Activated T-cell treated with anti-CD3 and anti-CD28 coated beads, Interleukin-2, amount 50 U/mL, for 24 hours (primary cell): ENCODE data around the gene BRAF.
"Not testable (repeated sequence)": the region's sequence is repeated elsewhere in the genome, so short reads cannot be mapped to it uniquely, and the experiment has no call there.

Experiments used
- DNase-seq: peaks from one replicate; pipeline ENCODE4 v3.0.0-alpha.2; 2020
- H3K27ac Mint-ChIP-seq: 2 replicates; pipeline ENCODE4 v1.8.0; 2020; ENCODE audit warnings: mild to moderate bottlenecking, mixed read lengths
- H3K27me3 Mint-ChIP-seq: 2 replicates; pipeline ENCODE4 v1.8.0; 2020; ENCODE audit warnings: mixed read lengths
- H3K36me3 Mint-ChIP-seq: 2 replicates; pipeline ENCODE4 v1.8.0; 2020; ENCODE audit warnings: low read depth, mixed read lengths
- H3K4me1 Mint-ChIP-seq: 2 replicates; pipeline ENCODE4 v1.8.0; 2020; ENCODE audit warnings: low read depth, mixed read lengths
- H3K4me3 Mint-ChIP-seq: 2 replicates; pipeline ENCODE4 v1.8.0; 2020; ENCODE audit warnings: mild to moderate bottlenecking, moderate library complexity, mixed read lengths
- H3K9me3 Mint-ChIP-seq: 2 replicates; pipeline ENCODE4 v1.8.0; 2020; ENCODE audit warnings: mixed read lengths

BRAF gene

DNA sequence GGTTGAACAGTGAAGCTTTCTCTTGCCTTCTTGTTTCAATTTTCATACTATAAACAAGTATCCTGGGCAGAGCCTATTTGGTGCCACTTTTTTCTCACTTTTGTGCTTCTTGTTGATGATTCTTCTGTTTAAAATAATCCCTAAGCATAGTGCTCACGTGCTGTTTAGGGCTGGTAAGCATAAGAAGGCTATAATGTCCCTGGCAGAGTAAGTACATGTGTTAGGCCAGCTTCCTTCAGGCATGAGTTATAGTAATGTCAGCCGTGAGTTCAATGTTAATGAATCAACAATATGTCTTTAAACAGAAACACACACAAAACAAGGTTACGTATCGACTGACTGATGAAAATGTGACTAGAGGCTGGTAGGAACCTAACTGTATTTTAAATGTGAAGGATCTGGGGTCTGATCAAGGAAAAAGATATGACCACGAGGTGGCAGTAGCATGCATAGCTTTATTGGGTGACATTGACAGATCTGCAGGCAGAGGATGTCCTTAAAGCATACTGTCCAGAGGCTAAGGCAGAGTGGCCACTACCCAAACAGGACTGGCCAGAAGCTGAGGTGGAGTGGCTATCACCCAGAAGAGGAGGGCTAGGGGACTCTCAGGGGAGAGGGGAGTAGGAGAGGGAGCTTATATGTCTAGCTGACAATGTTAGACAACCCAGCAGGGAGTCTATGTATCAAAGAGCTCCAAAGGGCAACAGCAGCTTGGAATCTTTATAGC lies 113.7 kb downstream of the BRAF start:
- peak; percentile 64 for DNase-seq
- H3K36me3 Mint-ChIP-seq: peaks cover 18% of the 10 kb centered on the region
- H3K4me1 Mint-ChIP-seq: peaks cover 9% of the 10 kb centered on the region
- no peaks in the 10 kb centered on the region for H3K9me3 Mint-ChIP-seq
- H3K27ac Mint-ChIP-seq: peak overlapping the region; percentile 13
- no peak overlapping the region for H3K4me3 Mint-ChIP-seq
- H3K27me3 Mint-ChIP-seq: no peaks in the 10 kb centered on the region

DNA sequence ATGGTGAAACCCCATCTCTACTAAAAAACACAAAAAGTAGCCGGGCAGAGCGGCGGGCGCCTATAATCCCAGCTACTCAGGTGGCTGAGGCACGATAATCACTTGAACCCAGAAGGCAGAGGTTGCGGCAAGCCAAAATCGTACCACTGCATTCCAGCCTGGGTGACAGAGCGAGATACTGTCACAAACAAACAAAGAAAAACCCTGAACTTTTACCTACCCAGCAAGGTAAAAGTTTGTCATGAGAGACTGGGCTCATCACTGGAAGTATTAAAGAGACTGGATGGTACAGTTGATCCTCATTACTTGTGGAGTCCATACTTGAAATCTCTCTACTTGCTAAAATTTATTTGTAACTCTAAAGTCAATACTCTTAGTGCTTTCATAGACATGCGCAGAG lies 114.3 kb downstream of the BRAF start:
- Mint-ChIP-seq H3K4me3 (no peak overlapping the region), H3K9me3 (no peaks in the 10 kb centered on the region), H3K36me3 (peaks cover 20% of the 10 kb centered on the region), H3K27me3 (no peaks in the 10 kb centered on the region), H3K27ac (no peak overlapping the region), H3K4me1 (peaks cover 9% of the 10 kb centered on the region)
- no peak for DNase-seq

DNA sequence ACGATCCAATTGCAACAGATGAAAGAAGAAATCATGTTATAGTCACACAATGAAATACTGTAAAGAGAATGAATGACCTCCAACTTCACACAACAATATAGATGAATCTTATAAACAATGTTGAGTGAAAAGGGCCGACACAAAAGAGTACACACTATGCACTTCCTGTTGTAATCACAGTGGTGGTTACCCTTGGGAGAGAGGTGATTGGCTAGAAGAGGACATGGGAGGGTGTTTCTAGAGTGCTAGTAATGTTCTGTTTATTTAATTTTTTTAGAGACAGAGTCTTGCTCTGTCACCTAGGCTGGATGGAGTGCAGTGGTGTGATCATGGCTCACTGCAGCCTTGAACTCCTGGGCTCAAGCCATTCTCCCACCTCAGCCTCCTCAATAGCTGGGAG lies 145.8 kb downstream of the BRAF start:
- Mint-ChIP-seq H3K9me3 (no peaks in the 10 kb centered on the region), H3K27ac (no peak overlapping the region), H3K27me3 (no peaks in the 10 kb centered on the region), H3K4me3 (no peak overlapping the region), H3K4me1 (no peaks in the 10 kb centered on the region), H3K36me3 (peaks cover 74% of the 10 kb centered on the region)
- DNase-seq: no peak

- Mint-ChIP-seq H3K4me1 (no peaks in the 10 kb centered on the region), H3K36me3 (peaks cover 76% of the 10 kb centered on the region), H3K27ac (no peak overlapping the region), H3K9me3 (no peaks in the 10 kb centered on the region), H3K27me3 (no peaks in the 10 kb centered on the region), H3K4me3 (no peak overlapping the region)
- no peak for DNase-seq
These were observed 146.2 kb downstream of the BRAF start for GRCh38 chr7:140778568-140778967.

GRCh38 chr7:140774371-140774770 lies 150.4 kb downstream of the BRAF start:
- DNase-seq: no peak
- Mint-ChIP-seq H3K36me3 (peaks cover 87% of the 10 kb centered on the region), H3K4me1 (no peaks in the 10 kb centered on the region), H3K9me3 (no peaks in the 10 kb centered on the region), H3K27me3 (no peaks in the 10 kb centered on the region), H3K4me3 (no peak overlapping the region), H3K27ac (no peak overlapping the region)

DNA sequence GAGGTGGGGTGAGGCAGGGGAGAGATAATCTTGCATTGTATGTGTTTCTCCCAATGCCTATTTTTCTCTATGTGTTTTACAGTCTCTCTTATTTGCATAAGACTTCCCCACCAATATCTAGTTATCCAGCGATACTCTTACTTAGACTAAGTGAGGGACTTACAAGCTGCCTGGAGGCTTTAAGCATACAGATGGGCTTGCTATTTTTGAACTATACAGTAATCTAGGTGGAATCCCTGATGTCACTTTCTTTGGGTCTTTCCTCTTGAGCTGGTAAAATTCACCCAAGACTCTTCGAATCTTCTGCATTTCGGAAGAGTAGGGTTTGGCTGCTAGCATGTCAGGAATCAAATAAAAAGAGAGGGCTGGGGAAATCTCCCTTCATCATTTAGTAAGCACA lies 151.6 kb downstream of the BRAF start:
- Mint-ChIP-seq H3K27ac (no peak overlapping the region), H3K4me1 (no peaks in the 10 kb centered on the region), H3K36me3 (peaks cover 92% of the 10 kb centered on the region), H3K27me3 (no peaks in the 10 kb centered on the region), H3K9me3 (no peaks in the 10 kb centered on the region), H3K4me3 (no peak overlapping the region)
- no peak for DNase-seq

DNA sequence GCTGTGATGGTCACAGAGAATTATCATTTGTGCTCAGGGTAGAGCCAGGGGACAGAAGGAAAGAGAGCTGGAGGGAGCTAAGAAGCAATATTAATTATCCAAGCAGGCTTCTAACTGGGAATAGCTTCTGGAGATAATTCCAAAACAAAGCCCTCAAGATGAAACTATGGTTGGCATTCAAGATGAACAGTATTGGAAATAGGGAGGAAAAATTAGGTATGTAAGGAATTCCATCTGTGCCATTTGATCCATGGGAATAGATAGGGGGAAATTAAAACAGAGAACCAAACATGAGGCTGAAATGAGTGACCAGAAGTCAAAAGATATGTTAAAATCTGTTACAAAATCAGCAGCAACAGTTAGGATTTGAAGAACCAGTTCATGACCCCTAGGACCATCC lies 152.9 kb downstream of the BRAF start:
- no peak for DNase-seq
- Mint-ChIP-seq H3K4me3 (no peak overlapping the region), H3K27ac (no peak overlapping the region), H3K9me3 (peaks cover 5% of the 10 kb centered on the region), H3K4me1 (no peaks in the 10 kb centered on the region), H3K27me3 (no peaks in the 10 kb centered on the region), H3K36me3 (peaks cover 94% of the 10 kb centered on the region)

DNA sequence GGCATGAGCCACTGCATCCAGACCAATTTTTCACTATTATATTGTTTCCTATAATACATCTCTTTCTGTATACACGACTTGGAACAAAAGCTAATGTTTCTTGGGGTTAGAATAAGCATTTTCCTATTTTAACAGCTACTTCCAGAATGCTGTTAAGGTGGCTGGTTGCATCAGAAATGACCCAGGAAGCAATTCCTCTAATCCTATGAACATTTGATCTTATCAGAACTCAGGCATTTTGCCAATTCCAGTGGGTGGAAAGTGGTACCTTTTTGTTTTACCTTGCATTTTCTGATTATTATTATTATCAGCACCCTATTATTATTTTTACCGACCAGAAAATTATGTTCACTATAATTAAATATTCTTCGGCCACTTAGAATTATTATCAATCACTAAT lies 154.9 kb downstream of the BRAF start:
- no peak overlapping the region for H3K27ac Mint-ChIP-seq
- DNase-seq: no peak
- H3K4me1 Mint-ChIP-seq: no peaks in the 10 kb centered on the region
- H3K9me3 Mint-ChIP-seq: peaks cover 5% of the 10 kb centered on the region
- no peaks in the 10 kb centered on the region for H3K27me3 Mint-ChIP-seq
- peaks cover 82% of the 10 kb centered on the region for H3K36me3 Mint-ChIP-seq
- no peak overlapping the region for H3K4me3 Mint-ChIP-seq

DNA sequence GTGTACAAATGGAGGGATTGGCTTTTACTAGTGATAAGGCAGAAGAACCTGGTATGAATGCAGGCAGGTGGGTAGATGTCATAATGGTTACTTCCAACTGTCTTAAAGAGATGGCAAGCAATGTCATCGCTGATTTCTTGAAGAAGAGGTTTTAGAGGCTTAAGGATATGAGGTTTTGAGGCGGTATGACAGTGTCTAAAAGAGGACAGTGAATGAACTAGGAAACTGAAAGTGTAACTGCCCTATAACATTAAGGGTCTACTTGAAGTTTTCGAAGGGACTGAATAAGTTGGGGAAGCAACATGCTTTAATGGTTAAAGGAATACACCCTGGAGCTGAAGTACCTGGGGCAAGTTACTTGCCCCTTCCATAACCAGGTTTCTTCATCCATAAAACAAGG lies 157.3 kb downstream of the BRAF start:
- H3K27ac Mint-ChIP-seq: no peak overlapping the region
- peaks cover 64% of the 10 kb centered on the region for H3K36me3 Mint-ChIP-seq
- no peak for DNase-seq
- no peaks in the 10 kb centered on the region for H3K4me1 Mint-ChIP-seq
- no peak overlapping the region for H3K4me3 Mint-ChIP-seq
- H3K9me3 Mint-ChIP-seq: peaks cover 5% of the 10 kb centered on the region
- no peaks in the 10 kb centered on the region for H3K27me3 Mint-ChIP-seq

DNA sequence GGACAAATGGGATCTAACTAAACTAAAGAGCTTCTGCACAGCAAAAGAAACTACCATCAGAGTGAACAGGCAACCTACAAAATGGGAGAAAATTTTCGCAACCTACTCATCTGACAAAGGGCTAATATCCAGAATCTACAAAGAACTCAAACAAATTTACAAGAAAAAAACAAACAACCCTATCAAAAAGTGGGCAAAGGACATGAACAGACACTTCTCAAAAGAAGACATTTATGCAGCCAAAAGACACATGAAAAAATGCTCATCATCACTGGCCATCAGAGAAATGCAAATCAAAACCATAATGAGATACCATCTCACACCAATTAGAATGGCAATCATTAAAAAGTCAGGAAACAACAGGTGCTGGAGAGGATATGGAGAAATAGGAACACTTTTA lies 159.3 kb downstream of the BRAF start:
- H3K9me3 Mint-ChIP-seq, H3K4me1 Mint-ChIP-seq, H3K4me3 Mint-ChIP-seq: not testable (repeated sequence)

GRCh38 chr7:140763166-140763565 lies 161.6 kb downstream of the BRAF start:
- H3K27me3 Mint-ChIP-seq, DNase-seq, H3K9me3 Mint-ChIP-seq, H3K4me1 Mint-ChIP-seq, H3K27ac Mint-ChIP-seq, H3K4me3 Mint-ChIP-seq: not testable (repeated sequence)
- H3K36me3 Mint-ChIP-seq: peaks cover 49% of the 10 kb centered on the region

More for the DNA sequence above, 159.3 kb downstream of the BRAF start:
- H3K36me3 Mint-ChIP-seq: peaks cover 55% of the 10 kb centered on the region
- H3K27ac Mint-ChIP-seq, H3K27me3 Mint-ChIP-seq, DNase-seq: not testable (repeated sequence)

GRCh38 chr7:140761375-140761774 lies 163.4 kb downstream of the BRAF start:
- H3K27me3 Mint-ChIP-seq, H3K4me3 Mint-ChIP-seq, H3K9me3 Mint-ChIP-seq, H3K4me1 Mint-ChIP-seq, DNase-seq, H3K27ac Mint-ChIP-seq: not testable (repeated sequence)
- H3K36me3 Mint-ChIP-seq: peaks cover 33% of the 10 kb centered on the region

- Mint-ChIP-seq H3K4me3 (no peak overlapping the region), H3K9me3 (no peaks in the 10 kb centered on the region), H3K4me1 (no peaks in the 10 kb centered on the region), H3K27me3 (no peaks in the 10 kb centered on the region), H3K36me3 (peaks cover 38% of the 10 kb centered on the region), H3K27ac (no peak overlapping the region)
- no peak for DNase-seq
These were observed 170.2 kb downstream of the BRAF start for GRCh38 chr7:140754506-140754905.

DNA sequence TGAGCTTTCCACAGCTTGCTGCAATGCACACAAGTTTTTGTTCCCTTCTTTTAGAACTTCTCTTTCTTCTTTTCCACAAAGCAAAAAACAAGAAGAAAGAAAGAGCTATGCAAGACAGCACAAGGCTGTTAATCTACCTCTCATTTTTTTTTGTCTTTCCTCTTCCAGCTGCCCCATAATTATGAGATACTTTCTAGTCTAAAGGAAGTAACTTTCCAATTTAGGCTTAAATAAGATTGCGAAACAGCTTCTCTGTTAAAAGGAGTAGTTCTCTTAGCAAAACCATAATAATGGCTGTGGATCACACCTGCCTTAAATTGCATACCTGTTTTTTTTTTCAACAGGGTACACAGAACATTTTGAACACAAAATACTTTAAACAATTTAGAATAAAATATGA lies 172.2 kb downstream of the BRAF start:
- Mint-ChIP-seq H3K4me3 (no peak overlapping the region), H3K36me3 (peaks cover 47% of the 10 kb centered on the region), H3K4me1 (no peaks in the 10 kb centered on the region), H3K27ac (no peak overlapping the region), H3K9me3 (no peaks in the 10 kb centered on the region), H3K27me3 (no peaks in the 10 kb centered on the region)
- no peak for DNase-seq

- peak overlapping the region; percentile 9 for H3K27ac Mint-ChIP-seq
- no peaks in the 10 kb centered on the region for H3K4me1 Mint-ChIP-seq
These were observed 178.0 kb downstream of the BRAF start for GRCh38 chr7:140746751-140747150.

More at GRCh38 chr7:140746751-140747150, 178.0 kb downstream of the BRAF start:
- Mint-ChIP-seq H3K36me3 (peaks cover 60% of the 10 kb centered on the region), H3K4me3 (no peak overlapping the region), H3K9me3 (peaks cover 2% of the 10 kb centered on the region), H3K27me3 (no peaks in the 10 kb centered on the region)
- no peak for DNase-seq
